HG03060 (cell line): ENCODE data around the gene CHRNA4.
"Not testable (repeated sequence)": the region's sequence is repeated elsewhere in the genome, so short reads cannot be mapped to it uniquely, and the experiment has no call there.

ENCODE experiments used
- ATAC-seq: cut with Tn5 transposase; IDR thresholded peaks from one replicate; pipeline ENCODE4 v1.9.1; 2021; ENCODE audit warnings: low read depth, moderate number of reproducible peaks; ENCODE audit not compliant: unreplicated experiment

CHRNA4 gene

DNA sequence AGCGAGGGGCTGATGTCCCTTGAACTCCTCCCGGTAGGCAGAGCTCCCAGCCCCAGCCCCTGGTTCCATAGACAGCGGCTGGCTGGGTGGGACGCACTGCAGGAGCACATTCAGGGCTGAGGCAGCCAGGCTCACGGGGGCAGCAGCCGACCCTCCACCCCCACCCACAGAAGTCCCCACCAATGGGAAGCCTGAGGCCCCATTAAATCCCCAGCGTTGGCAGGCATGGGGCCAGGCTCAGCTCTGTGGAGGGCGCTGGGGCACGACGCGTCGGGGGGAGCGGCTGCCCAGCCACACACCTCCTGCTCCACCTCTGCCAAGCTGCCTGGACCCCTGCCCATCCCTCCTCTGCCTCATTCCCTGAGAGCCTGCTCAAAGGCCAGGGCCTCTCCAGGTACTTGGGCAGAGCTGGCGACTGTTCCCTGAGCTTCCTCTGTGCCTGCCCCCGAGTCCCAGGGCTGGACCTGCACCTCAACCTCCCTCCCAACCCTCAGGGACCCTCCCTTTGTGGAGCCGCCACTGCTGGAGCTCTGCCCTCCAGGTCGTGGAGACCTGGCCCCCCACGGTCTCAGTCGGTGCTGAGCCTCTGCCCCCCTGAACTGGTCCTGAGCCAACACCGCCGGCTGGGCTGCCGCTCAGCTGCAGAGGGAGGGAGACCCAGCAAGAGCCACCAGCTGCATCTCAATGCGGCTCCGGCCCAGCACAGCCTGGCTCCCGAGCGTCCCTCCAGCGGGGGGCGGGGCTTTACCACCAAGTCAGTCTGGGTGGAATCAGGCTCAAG, 9.1 kb downstream of the CHRNA4 start:
- ATAC-seq = no peak

DNA sequence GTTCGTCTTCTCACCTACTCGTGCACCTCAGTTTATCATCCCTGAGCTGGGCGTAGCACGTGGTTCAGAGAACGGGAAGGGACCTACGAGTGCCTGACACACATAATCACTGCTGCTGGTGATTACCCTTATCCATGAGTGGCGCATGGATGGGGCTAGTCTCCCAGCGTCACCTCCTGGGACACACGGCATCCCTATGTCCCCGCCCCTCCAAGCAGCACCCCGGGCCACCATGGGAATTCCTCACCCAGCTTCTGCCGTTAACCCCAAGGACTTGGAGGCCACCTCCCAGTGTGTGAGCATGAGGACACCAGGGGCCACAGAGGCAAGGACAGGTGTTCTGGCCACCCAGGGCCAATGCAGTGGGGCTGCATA, 9.8 kb downstream of the CHRNA4 start:
- no peak for ATAC-seq

GRCh38 chr20:63350597-63351325, 10.4 kb downstream of the CHRNA4 start:
- no peak for ATAC-seq

DNA sequence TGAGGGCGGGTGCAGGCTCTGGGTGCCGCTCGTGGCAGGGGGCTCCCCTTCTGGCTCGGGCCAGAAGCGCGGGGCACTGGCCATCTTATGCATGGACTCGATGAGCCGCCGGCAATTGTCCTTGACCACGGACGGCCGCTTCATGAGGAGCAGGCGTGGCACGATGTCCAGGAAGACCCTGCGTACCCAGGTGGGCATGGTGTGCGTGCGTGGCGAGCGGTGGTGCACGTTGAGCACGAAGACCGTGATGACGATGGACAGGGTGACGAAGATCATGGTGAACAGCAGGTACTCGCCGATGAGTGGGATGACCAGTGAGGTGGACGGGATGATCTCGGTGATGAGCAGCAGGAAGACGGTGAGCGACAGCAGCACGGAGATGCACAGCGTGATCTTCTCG, 11.0 kb downstream of the CHRNA4 start:
- ATAC-seq = no peak

DNA sequence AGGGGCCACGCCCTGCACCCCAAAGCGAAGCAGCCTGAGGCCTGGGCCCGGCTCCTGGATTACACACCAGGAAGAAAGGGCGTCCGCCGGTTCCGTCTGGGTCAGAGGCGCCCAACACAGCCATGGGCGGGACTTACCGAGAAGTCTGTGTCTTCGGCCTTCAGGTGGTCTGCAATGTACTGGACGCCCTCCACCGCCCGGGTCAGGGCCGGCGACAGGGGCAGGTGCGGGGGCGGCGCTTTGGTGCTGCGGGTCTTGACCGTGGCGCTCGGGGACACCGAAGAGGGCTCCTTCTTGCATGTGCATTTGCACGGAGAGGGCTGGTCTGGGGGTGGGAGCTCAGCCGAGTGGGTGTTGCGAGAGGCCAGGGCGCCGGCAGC, 11.6 kb downstream of the CHRNA4 start:
- ATAC-seq = no peak

DNA sequence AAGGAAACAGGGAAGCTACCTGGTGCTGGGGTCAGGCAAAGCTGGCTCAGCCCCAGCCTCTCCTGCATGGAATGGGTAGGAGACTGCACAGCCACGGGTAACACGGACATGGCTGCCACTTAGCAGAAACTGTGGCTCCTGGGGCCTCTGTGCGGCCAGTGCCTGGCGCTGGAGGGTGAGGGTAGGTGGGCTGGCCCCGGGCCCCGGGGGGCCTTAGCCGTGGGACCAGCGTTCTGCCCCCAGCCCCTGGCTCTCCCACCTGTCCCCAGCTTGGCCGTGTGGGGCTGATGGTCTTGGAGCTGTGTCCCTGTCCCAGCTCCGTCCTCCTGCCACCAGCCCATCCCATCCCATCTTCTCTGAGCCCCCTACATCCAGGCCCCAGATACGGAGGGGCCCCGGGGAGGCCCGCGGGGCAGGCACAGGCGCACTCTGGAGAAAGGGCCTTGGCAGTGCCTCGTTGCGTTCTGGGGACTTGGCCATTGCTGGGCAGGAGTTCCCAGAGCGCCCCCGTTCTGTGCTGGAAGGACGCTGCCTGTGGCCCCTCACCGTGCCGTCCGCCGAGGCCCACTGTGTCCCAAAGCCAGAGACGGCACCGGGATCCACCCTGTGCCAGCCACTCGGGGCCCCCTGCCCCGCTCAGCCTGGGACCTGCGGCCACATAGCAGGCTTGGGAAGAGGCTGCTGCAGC, 12.2 kb downstream of the CHRNA4 start:
- ATAC-seq = no peak

GRCh38 chr20:63347950-63348827, 13.0 kb downstream of the CHRNA4 start:
- no peak for ATAC-seq

- ATAC-seq = no peak
These were observed 13.9 kb downstream of the CHRNA4 start for GRCh38 chr20:63347081-63347741.

GRCh38 chr20:63346131-63347080, 14.7 kb downstream of the CHRNA4 start:
- ATAC-seq = no peak

DNA sequence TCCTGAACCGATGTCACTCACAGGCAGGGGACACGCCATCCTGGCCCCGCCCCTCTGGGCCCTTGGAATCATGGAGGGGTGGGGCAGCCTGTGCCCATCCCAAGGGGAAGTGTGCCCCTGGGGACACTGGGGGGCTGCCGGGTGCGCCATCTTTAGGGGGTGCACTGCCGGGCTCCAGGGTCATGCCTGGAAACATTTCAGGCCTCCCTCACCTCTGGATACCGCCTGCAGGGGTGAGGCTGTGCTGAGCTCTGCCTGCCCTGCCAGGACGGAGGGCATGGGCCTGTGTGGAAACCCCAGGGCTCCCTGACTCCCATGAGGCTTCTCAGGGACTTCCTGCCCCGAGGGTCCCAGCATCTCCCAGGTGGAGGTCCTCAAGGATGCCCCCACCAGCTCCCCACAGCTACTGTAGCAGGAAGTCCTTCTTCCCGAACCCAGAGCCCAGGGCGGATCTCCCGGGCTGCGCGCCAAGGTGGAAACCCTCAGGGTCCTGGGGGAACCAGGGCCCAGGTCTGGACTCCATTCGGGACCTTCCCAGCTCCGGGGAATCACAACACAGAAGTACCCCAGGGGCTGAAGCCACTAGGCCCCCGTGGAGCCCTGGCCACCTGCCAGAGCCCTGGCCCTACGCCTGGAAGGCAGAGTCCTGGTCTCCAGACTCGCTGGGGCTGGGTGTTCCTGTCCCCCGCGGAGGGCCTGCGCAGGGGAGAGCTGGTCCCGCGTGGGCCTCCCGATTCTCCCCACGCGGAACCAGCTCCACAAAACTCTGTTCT, 15.6 kb downstream of the CHRNA4 start:
- no peak for ATAC-seq

DNA sequence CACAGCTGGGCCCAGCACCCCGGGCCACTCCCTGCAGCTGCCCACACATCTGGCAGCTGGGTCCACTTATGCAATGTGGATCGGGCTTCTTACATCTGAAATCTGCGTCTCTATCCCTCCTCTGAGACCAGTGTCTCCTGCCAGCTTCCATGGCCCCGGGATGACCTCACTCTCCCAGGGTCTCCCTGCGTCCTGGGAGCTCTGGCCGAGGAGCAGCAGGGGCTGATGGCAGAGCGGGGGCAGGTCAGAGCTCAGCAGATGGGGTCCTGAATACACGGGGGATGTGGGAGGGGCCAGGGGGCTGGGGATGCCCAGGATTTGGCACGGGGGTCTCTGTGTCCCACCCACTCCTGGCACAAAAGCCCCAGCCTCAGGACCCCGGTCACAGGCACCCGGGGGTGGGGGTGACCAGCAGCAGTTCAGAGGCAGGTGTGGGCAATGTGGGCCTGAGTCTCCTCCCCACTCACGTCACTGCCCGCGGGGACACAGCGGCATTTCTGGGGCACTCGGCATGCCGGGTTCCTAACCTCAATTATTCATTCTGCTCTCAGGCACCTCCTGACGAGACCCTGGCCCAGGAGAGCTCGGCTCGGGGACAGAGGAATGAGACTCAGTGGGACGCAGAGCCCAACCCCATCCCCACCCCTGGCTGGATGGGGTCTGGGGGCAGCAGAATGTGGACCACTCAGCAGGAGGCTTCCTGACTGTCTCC, 16.4 kb downstream of the CHRNA4 start:
- ATAC-seq = no peak

DNA sequence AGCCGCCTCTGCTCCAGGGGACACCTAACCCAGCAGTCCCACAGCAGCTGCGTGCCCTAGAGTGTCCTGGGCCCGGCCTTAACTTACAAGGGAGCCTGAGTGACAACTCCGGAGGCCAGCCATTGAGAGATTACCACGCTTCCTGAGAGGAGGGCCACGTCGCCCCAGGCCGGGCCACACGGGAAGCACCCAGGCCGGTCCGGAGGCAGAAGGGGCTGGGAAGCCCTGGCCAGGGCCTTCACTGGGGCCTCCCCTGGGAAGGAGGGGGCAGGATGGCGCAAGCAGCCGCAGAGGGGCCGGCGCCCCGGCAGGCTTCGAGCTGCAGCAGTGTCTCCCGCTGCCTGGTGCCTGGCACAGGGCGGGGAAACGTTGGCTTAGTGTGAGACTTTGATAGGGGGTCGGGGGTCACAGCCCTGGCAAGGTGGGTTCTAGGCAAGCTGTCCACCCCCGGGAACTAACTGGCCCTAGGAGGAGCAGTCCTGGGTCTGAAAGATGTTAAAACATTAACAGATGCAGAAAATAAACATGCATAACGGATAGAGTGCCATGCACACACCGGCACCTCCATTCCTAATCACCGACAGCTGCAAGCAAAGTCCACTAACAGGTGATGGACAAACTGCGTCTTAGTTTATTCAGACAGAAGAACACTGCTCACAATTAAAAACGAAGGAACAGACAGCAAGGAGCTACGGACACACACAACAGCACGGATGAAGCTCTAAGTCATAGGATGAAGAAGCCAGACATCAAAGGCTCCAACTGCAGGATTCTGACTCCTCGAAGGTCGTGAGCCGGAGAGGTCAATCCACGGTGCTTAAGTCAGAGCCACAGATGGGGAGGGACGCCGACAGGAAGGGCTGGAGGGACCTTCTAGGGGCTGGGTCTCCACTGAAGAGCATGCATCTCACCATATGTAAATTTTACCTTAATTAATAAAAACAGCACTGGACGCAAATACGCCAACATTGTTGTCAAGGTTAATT, 17.4 kb downstream of the CHRNA4 start:
- ATAC-seq = no peak

DNA sequence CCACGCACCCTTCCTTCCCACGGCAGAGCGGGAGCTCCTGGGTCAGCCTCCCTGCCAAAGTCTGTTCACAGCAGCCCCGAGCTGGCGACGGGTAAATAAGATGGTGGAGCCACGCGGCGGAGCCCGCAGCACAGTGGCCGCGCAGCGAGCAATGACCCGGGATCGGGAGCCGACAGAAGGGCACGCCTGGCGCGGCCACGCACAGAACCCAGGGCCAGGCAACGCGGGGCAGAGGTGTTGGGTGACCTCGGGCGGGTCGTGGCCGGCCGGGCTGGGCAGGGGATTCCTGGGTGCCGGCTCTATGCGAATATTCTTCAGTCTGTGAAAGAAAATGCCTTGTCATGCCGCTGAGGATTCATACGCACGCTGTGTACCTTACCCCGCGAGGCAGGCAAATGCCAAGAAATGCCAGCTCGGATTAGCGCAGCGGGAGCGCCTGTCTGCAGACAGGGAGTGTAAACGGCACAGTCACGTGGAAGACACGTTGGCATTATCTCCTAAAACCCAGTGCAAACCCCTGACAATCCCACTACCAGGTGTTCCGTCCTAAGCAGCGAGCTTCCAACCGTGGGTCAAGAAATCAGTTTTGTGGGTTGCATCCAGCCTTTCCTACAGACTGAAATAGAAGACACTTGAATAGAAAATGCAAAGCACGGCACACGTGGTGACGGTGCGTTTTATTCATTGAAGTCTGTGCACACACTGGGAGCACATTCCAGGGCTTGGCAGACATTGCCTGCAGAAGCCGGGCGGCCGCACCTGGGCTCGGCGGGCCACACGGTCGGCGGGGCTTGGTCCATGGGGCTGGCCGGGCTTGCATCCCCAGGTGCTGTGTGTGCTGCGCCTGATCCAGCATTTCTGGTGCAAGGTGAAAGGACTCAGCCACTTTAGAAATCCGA, 18.3 kb downstream of the CHRNA4 start:
- ATAC-seq = no peak

GRCh38 chr20:63340158-63340688, 20.9 kb downstream of the CHRNA4 start:
- not testable (repeated sequence) for ATAC-seq
